Activated naive CD8-positive, alpha-beta T cell treated with anti-CD3 and anti-CD28 coated beads, Interleukin-2, amount 50 U/mL, for 24 hours (primary cell): ENCODE results near the gene HNRNPL.

Experiments used
- ATAC-seq: fragments of 150-1000 bp; cut with Tn5 transposase; one replicate; pipeline ENCODE4 v1.10.0; 2021
- DNase-seq: peaks from one replicate; pipeline ENCODE4 v3.0.0; 2021
- H3K27ac Mint-ChIP-seq: one replicate; pipeline ENCODE4 v1.8.0; 2021; ENCODE audit warnings: mild to moderate bottlenecking, mixed read lengths
- H3K27me3 Mint-ChIP-seq: one replicate; pipeline ENCODE4 v1.8.0; 2021; ENCODE audit warnings: mixed read lengths
- H3K36me3 Mint-ChIP-seq: one replicate; pipeline ENCODE4 v1.8.0; 2021; ENCODE audit warnings: low read depth, mixed read lengths
- H3K4me1 Mint-ChIP-seq: one replicate; pipeline ENCODE4 v1.8.0; 2021; ENCODE audit warnings: mixed read lengths
- H3K4me3 Mint-ChIP-seq: one replicate; pipeline ENCODE4 v1.8.0; 2021; ENCODE audit warnings: mild to moderate bottlenecking, moderate library complexity, mixed read lengths
- H3K9me3 Mint-ChIP-seq: one replicate; pipeline ENCODE4 v1.8.0; 2021; ENCODE audit warnings: mixed read lengths

Gene HNRNPL

GRCh38 chr19:38843175-38843758 is 6.5 kb downstream of the HNRNPL start:
- Mint-ChIP-seq H3K27ac (peak overlapping the region; percentile 96), H3K4me3 (peak overlapping the region; percentile 81), H3K4me1 (peaks cover 95% of the 10 kb centered on the region), H3K9me3 (no peaks in the 10 kb centered on the region), H3K27me3 (no peaks in the 10 kb centered on the region), H3K36me3 (peaks cover 94% of the 10 kb centered on the region)
- ATAC-seq: no peak
- DNase-seq: no peak

DNA sequence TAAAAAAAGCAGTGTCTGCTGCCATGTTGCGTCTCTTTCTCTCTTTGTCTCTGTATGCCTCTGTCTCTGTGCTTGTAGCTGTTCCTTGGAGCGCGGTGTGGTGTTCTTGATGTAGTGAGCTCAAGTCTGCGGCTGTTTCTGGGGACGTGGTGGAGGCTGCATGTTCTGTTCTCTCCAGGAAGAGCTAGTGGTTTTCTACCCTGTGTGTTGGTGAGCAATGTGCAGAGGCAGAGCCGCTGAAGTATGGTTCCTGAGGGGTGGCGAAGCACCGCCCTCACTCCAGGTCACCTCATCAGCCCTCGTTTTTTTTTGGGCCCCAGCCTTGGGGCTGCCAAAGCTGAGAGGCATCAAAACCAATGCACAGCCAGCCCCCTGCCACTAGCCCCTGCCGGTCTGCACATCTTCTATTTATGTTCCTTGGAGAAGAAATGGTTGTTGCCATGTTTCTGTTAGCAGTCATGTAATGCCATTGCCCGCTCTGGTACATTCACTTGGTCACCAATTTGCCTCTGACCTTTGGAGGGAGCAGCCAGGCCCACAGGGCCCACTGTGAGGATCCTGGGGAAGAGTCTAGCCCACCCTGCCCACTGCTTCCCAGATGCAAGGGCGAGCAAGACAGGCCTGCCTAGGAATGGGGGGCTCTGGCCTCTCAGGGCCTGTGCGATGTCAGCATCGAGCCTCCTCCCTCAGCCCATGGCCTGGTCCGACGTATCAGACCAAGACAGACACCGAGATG is 7.2 kb downstream of the HNRNPL start:
- Mint-ChIP-seq H3K4me1 (peaks cover 89% of the 10 kb centered on the region), H3K27me3 (no peaks in the 10 kb centered on the region), H3K4me3 (peak overlapping the region; percentile 81), H3K27ac (peak overlapping the region; percentile 96), H3K9me3 (no peaks in the 10 kb centered on the region), H3K36me3 (peaks cover 93% of the 10 kb centered on the region)
- ATAC-seq (peak; percentile 78), DNase-seq (peak; percentile 59)

GRCh38 chr19:38841787-38842438 is 7.9 kb downstream of the HNRNPL start:
- peaks cover 93% of the 10 kb centered on the region for H3K36me3 Mint-ChIP-seq
- peaks cover 82% of the 10 kb centered on the region for H3K4me1 Mint-ChIP-seq
- H3K27me3 Mint-ChIP-seq: no peaks in the 10 kb centered on the region
- H3K27ac Mint-ChIP-seq: peak overlapping the region; percentile 96
- no peaks in the 10 kb centered on the region for H3K9me3 Mint-ChIP-seq
- DNase-seq (no peak), ATAC-seq (no peak)
- peak overlapping the region; percentile 81 for H3K4me3 Mint-ChIP-seq

- peak overlapping the region; percentile 96 for H3K27ac Mint-ChIP-seq
- ATAC-seq (no peak), DNase-seq (no peak)
- peaks cover 96% of the 10 kb centered on the region for H3K36me3 Mint-ChIP-seq
- no peaks in the 10 kb centered on the region for H3K9me3 Mint-ChIP-seq
- H3K4me1 Mint-ChIP-seq: peaks cover 78% of the 10 kb centered on the region
- peak overlapping the region; percentile 81 for H3K4me3 Mint-ChIP-seq
- no peaks in the 10 kb centered on the region for H3K27me3 Mint-ChIP-seq
Measured at GRCh38 chr19:38841180-38841766, 8.5 kb downstream of the HNRNPL start.

DNA sequence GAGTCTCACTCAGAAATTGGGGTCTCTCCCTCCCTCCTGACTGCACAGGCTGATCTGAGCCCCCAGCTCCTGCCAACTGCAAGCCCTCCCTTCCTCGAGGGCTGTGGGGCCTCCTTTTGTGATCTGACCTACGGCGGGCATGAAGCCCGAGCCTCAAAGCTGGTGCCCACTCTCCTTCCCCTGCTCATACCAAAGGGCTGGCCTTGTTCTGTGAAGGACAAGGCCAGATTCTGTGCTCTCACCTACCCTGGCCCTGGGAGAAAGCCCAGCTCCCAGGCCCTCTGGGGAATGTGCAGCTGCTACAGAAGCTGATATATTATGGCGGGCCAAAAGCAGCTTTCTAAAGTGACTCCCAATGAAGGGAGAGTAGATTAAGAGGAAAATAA is 9.2 kb downstream of the HNRNPL start:
- H3K4me3 Mint-ChIP-seq: peak overlapping the region; percentile 81
- ATAC-seq (no peak), DNase-seq (no peak)
- H3K27me3 Mint-ChIP-seq: no peaks in the 10 kb centered on the region
- H3K4me1 Mint-ChIP-seq: peaks cover 71% of the 10 kb centered on the region
- H3K27ac Mint-ChIP-seq: peak overlapping the region; percentile 96
- peaks cover 95% of the 10 kb centered on the region for H3K36me3 Mint-ChIP-seq
- no peaks in the 10 kb centered on the region for H3K9me3 Mint-ChIP-seq

DNA sequence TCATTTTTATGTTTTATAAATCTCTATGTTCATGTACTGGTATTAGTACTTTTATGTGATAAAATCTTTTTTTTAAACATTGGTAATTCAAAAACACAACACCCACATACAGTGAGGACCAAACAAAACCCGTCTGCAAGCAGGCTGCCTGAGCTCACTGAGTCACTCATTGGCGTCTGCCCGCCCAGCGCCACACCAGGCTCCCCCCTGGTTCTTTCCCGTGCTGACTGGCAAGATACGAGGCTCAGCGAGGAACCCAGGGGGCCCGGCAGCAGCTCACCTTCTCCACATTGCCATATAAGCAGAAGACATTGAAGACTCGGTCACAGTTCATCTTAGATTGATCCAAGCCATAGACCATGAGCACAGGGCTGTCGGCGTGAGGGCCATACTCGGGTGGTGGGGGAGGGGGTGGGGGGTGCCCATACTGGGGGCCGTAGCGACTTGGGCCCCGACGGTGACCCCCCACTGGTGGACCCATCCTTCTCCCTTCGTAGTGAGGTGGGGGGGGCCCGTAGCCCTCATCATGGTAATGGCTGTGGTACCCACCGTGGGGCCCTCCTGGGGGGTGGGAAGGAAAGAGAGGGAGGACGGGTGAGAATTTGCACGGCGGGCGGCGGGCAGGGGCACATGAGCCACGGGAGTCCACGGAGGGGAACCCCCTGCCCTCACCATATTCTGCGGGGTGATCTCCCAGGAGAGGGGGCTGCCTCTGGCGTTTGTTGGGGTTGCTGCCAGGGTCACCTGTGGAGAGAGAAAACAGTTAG is 9.8 kb downstream of the HNRNPL start:
- Mint-ChIP-seq H3K36me3 (peaks cover 92% of the 10 kb centered on the region), H3K4me1 (peaks cover 65% of the 10 kb centered on the region), H3K9me3 (no peaks in the 10 kb centered on the region), H3K4me3 (peak overlapping the region; percentile 81), H3K27me3 (no peaks in the 10 kb centered on the region), H3K27ac (peak overlapping the region; percentile 81)
- DNase-seq (no peak), ATAC-seq (no peak)

DNA sequence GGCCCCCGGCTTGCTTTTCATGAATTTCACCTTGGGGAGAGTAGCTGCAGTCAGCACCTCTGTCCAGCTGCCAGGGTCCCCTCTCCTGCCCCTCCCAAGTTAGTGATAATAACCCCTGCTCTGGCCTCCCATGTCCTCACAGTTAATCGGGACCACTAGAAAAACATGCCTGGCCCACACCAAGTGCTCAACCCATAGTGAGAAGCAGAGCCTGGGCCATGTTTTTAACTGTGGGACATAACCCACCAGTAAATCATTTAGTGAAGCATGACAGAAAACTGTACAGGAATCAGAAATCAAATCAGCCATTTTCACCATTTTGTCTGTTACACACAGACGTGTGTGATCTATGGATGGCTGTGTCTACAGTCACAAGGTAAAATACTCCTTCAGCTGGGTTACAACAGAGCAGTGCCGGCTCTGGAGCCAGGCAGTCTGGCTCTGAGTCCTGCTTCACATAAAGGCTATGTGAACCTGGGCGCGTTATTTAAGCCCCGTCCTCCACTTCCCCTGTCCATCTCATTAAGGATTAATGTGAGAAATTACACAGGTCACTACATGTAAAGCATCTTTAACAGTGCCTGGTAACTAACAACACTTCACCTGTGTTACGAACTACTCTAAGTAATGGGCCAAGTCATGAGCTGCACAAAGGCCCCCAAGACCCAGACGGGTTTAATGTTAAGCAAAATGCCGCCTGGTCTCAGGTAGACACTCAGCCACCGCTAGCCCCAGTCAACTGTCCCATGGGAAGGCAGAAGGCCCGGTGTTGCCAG is 10.6 kb downstream of the HNRNPL start:
- no peak for DNase-seq
- Mint-ChIP-seq H3K4me3 (no peak overlapping the region), H3K4me1 (peaks cover 57% of the 10 kb centered on the region), H3K9me3 (no peaks in the 10 kb centered on the region), H3K36me3 (peaks cover 88% of the 10 kb centered on the region), H3K27me3 (no peaks in the 10 kb centered on the region), H3K27ac (peak overlapping the region; percentile 81)
- ATAC-seq: no peak

GRCh38 chr19:38838208-38838985 is 11.4 kb downstream of the HNRNPL start:
- Mint-ChIP-seq H3K4me3 (no peak overlapping the region), H3K36me3 (peaks cover 80% of the 10 kb centered on the region), H3K27me3 (no peaks in the 10 kb centered on the region), H3K27ac (peak overlapping the region; percentile 81), H3K9me3 (no peaks in the 10 kb centered on the region), H3K4me1 (peaks cover 49% of the 10 kb centered on the region)
- DNase-seq: peak; percentile 63
- peak; percentile 79 for ATAC-seq

GRCh38 chr19:38837656-38838121 is 12.1 kb downstream of the HNRNPL start:
- H3K4me1 Mint-ChIP-seq: peaks cover 42% of the 10 kb centered on the region
- no peak for ATAC-seq
- no peaks in the 10 kb centered on the region for H3K27me3 Mint-ChIP-seq
- DNase-seq: no peak
- H3K9me3 Mint-ChIP-seq: no peaks in the 10 kb centered on the region
- H3K4me3 Mint-ChIP-seq: no peak overlapping the region
- H3K36me3 Mint-ChIP-seq: peaks cover 73% of the 10 kb centered on the region
- peak overlapping the region; percentile 81 for H3K27ac Mint-ChIP-seq

- no peaks in the 10 kb centered on the region for H3K27me3 Mint-ChIP-seq
- ATAC-seq: no peak
- H3K9me3 Mint-ChIP-seq: no peaks in the 10 kb centered on the region
- H3K4me3 Mint-ChIP-seq: no peak overlapping the region
- DNase-seq: no peak
- peaks cover 39% of the 10 kb centered on the region for H3K4me1 Mint-ChIP-seq
- peak overlapping the region; percentile 57 for H3K27ac Mint-ChIP-seq
- peaks cover 67% of the 10 kb centered on the region for H3K36me3 Mint-ChIP-seq
Measured at GRCh38 chr19:38836983-38837626, 12.7 kb downstream of the HNRNPL start.

GRCh38 chr19:38836159-38836982 is 13.4 kb downstream of the HNRNPL start:
- Mint-ChIP-seq H3K36me3 (peaks cover 60% of the 10 kb centered on the region), H3K9me3 (no peaks in the 10 kb centered on the region), H3K27me3 (no peaks in the 10 kb centered on the region), H3K27ac (peak overlapping the region; percentile 50), H3K4me1 (peaks cover 37% of the 10 kb centered on the region), H3K4me3 (no peak overlapping the region)
- DNase-seq (no peak), ATAC-seq (no peak)

DNA sequence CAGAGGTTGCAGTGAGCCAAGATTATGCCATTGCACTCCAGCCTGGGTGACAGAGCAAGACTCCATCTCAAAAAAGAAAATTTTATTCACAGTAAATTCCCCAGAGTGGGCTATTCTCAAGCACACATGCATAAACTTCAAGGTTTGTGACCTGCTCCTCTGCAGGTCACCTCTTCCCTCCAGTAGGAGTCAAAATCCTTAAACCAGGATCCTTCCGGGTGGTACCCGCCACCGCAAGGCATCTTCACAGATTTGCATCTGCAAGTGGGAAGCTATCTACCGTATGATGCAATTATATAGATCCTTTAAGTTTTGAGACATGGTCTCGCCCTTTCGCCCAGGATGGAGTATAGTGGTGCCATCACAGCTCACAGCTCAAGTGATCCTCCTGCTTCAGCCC is 15.2 kb downstream of the HNRNPL start:
- H3K27ac Mint-ChIP-seq: peak overlapping the region; percentile 22
- no peaks in the 10 kb centered on the region for H3K27me3 Mint-ChIP-seq
- H3K4me3 Mint-ChIP-seq: no peak overlapping the region
- H3K4me1 Mint-ChIP-seq: peaks cover 36% of the 10 kb centered on the region
- DNase-seq: no peak
- H3K9me3 Mint-ChIP-seq: no peaks in the 10 kb centered on the region
- no peak for ATAC-seq
- H3K36me3 Mint-ChIP-seq: peaks cover 50% of the 10 kb centered on the region
